ENCODE results near the gene MAST4.
"Not testable (repeated sequence)": the region's sequence is repeated elsewhere in the genome, so short reads cannot be mapped to it uniquely, and the experiment has no call there.

MAST4 gene

DNA sequence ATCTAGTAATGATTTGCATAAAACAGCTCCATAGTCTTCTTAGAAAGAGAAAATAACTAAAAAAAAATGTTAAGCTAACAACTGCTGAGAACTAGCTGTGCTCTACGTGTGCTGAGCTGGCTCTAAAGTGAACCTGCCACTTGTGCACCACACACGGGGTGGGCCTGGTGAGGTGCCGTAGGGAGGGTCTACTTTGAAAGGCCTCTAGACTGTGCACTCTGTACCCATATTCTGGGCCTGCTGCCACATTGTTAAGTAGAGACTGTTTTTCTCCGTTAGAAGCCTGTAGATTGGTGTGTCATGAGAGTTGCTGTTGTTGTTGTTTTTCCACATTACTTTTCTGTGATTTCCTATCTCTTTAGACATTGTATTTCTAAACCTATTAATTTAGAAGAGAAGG lies 506.5 kb downstream of the MAST4 start:
- no peak for FAIRE-seq

- no peak for FAIRE-seq
Observed at GRCh38 chr5:67104859-67105258, 508.7 kb downstream of the MAST4 start.

- FAIRE-seq: no peak
Observed at GRCh38 chr5:67105270-67105669, 509.1 kb downstream of the MAST4 start.

- FAIRE-seq: no peak
Observed at GRCh38 chr5:67106626-67107342, 510.6 kb downstream of the MAST4 start.

DNA sequence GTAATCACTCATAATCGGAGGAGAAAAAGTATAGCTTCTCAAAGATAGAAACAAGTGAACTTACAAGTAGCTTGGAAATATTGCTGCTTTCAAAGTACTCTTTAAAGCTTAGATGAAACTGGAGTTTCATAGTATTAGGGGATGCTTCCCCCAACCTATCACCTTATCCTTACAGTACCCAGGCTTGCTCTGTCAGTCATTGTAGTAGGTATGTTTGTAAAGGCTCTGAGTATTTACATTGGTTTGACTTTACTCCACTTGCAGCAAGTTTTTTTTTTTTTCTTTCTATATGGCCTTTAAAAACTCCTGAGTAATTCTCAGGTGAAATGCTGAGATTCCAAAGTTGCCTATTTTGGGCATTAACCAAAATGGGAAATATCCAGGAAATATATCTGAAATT lies 515.6 kb downstream of the MAST4 start:
- FAIRE-seq: no peak

DNA sequence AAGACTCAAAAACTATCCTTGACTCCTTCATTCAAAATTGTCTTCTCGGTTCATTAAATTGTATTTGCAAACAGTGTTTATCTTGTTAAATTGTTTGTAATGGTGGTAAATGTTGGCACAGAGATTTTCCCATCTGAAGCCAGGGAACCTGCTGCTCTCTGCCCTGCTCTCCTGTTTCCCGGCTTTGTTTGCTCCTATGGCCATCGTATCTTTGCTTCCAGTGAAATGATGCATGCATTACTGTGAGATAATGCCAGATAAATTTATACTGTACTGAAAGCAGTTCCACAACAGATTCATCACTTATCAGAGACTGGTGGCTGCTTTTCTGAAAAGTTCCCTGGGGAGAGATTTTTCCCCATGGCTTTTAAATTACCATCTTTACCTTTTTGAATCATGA lies 519.1 kb downstream of the MAST4 start:
- no peak for FAIRE-seq

GRCh38 chr5:67115817-67116216 lies 519.6 kb downstream of the MAST4 start:
- no peak for FAIRE-seq

DNA sequence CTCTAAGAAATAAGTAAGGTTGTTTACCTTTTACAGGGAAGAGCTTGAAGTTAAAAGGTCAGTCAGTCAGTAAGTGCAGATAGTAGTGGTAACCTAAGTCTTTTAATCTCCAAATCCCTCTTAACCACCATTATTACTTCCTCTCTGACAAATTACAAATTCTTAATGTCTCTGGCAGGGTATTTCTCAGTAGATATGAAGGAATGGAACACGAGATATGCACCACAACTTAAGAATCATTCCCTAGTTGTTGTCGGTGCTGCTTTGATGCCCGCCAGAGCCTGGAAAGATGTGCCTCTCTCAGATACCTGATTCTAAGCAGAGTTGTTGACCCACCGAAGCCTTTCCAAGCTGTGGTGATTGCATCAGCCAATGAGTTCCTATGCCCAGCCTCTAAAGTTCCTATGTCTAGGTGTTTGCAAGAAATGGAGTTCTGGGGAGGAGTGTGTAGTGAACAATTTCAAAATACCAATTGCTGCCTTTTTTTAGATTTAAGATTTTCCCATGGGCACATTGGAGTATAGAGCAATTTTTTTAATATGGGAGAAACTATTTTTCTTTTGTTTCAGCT lies 521.9 kb downstream of the MAST4 start:
- FAIRE-seq: no peak

- FAIRE-seq: no peak
Observed at GRCh38 chr5:67119010-67119409, 522.8 kb downstream of the MAST4 start.

- FAIRE-seq: no peak
Observed at GRCh38 chr5:67120032-67120431, 523.8 kb downstream of the MAST4 start.

GRCh38 chr5:67123819-67124218 lies 527.6 kb downstream of the MAST4 start:
- FAIRE-seq: no peak

GRCh38 chr5:67124556-67124955 lies 528.4 kb downstream of the MAST4 start:
- FAIRE-seq: no peak

- not testable (repeated sequence) for FAIRE-seq
Observed at GRCh38 chr5:67127347-67127895, 531.2 kb downstream of the MAST4 start.

DNA sequence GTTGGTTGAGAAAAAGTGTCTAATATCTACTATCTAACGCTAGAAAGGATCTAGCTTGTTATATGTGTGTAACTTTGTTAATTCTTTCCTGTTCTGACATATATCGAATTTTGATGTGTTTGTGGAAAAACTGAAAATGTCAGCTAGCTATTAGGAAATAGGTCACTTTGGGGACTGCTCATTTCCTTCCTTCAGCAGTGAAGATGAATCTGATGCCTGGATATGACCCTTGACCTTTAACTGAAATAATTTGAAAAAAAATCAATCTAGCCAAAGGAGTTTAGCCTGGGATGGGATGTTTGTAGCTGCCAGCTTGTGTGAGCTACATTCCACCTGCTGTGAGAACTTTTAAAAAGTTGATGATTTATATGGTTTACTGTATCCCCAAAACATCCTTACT lies 533.6 kb downstream of the MAST4 start:
- no peak for FAIRE-seq

GRCh38 chr5:67133217-67133616 lies 537.0 kb downstream of the MAST4 start:
- FAIRE-seq: no peak

GRCh38 chr5:67133776-67134175 lies 537.6 kb downstream of the MAST4 start:
- FAIRE-seq: no peak

GRCh38 chr5:67135381-67135984 lies 539.3 kb downstream of the MAST4 start:
- no peak for FAIRE-seq

DNA sequence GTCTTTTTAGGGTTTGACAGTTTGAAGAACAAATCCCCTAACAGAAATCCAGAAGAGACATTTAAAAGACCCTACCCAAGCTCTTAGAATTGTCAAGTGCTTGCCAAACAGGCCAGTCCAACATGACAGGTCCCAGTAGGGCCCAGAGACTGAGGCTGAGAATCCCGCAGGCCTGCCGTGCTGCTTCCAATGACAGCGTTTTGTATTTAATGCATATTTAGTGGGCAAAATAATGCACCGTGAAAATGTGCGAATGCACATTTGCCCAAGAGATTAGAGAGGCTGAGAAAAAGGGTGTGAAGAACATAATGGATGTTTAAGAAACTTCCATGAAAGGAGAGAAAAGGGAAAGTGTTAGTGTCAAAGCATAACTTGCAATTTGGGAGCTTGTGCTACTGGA lies 542.8 kb downstream of the MAST4 start:
- FAIRE-seq: no peak

- FAIRE-seq: no peak
Observed at GRCh38 chr5:67140413-67140812, 544.2 kb downstream of the MAST4 start.

DNA sequence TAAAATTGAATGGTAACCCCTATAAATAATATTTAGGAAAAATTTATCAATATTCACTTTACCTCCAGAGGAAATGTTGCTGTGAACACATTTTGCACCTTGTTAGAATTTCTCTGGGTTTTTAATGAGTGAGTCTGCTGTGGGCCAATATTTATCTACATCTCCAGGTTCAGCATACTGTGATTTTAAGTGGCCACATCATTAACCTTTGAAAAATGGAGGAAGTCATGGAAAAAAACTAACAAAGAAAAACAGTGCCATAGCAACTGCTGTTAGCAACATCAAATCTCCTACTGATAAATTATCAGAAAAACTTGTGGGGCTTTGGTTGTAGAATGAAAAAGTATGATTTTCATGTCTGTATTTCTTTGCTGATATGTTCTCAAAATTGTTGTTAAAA lies 545.5 kb downstream of the MAST4 start:
- no peak for FAIRE-seq

DNA sequence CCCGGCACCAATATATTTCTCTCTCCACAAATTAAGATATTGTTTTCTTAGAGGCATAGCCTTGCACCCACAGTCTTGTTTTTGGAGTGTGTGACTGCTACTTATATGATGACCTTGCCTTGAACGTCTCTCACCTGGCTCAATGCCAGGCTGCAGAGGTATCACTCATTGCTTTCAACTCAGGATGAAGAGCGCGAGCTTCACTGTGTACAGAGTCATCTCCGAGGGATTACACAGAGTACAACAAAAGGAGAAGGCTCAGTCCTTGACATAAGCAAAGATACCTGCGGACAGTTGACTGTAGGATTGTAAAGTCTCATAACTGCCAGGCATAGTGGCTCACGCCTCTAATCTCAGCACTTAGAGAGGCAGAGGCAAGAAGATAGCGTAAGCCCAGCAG lies 546.6 kb downstream of the MAST4 start:
- FAIRE-seq: no peak

- no peak for FAIRE-seq
Observed at GRCh38 chr5:67143549-67143948, 547.4 kb downstream of the MAST4 start.

DNA sequence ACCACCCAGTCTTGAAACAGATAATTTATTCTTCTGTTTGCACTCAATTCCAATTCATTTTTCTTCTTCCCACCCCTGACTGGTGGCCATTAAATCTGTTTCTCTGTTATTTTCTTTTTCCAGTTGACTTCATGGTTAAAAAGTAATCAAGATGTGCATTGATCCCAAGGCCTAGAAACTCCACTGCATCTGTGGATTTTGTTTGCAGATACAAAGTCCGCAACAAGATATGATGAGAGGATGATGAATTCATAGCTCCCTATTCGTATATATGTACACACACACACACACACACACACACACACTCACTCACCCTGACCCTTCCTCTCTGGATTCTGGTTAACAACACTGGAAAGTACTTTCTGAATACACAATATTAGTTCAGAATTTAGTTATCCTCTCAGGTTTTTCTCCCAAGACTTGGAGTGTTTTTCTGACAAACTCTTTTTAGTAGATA lies 548.0 kb downstream of the MAST4 start:
- FAIRE-seq: no peak

DNA sequence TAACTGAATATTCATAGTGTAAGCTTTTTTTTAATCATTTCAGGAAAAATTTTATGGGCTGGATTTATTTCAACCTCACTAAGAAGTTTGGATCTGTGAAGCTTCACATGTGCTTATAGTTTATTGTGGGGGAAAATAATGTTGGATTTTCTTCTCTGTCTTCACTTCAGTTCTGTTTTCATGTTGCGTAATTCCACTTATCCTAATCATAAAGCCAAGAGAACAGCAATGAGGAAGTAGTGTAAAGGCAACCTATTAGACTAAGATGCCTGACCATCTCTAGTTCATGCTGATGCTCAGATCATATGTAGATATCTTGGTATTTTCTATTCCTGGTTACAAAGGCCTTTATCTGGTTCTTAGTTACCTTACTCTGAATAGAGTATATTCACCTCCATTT lies 550.4 kb downstream of the MAST4 start:
- FAIRE-seq: no peak

All from TTC549 (cell line).